K562 treated with DMSO at 1 percent for 12 hours (cell line): ENCODE data around the gene ATG16L1. TPM values are rescaled to one million over a fixed set of nuclear protein-coding genes. Genes with fewer than 3 reads are reported as not detected.

Source experiments
- total RNA-seq: library from RNA; unstranded; fragments of 300-600 nt; gene quantifications from 2 replicates; pipeline ENCODE4 v1.2.3, GENCODE V29; 2022; ENCODE audit not compliant: insufficient read depth

The ATG16L1 gene
- 12.1 and 18.3 TPM in 2 replicates for total RNA-seq

GRCh38 chr2:233251306-233252116, at the start of gene ATG16L1:
TSS of gene ATG16L1 (plus strand) at chr2:233251673. CDS start at chr2:233251828, 155 bp downstream.

DNA sequence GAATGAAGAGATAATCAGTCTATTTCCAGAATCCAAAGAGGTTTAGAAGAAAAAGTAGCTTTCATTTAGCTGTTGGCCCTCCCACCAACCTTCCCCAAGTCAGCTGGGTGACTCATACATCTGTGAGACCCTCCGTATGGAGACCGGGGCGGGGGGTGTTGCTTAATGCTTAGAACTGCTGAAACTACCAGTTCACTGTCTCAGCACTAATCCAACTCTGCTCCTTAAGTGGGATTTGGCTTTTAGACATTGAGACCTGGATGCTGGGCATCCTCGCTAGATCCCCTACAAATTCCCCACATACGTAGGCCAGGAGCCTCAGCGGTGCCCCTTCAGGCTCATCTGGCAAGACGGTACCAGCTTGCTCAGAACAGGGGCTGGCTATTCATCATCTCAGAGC, 56.1 kb downstream of the ATG16L1 start, which contains the start of gene SAG:
Gene SAG (plus strand): TSS at position 252 of the 400 bp plus-strand sequence. CDS start 1,374 bp downstream, outside the sequence.

Other genes with a start within 250 kb of the ATG16L1 start
- not detected in 2 replicates for gene NGEF, start 238.4 kb upstream of the ATG16L1 start, total RNA-seq
- gene NEU2, start 219.0 kb upstream of the ATG16L1 start, total RNA-seq: not detected in 2 replicates
- gene INPP5D, start 191.3 kb upstream of the ATG16L1 start, total RNA-seq: 2.8 and 8.8 TPM in 2 replicates
- not detected in 2 replicates for gene SAG, start 56.1 kb downstream of the ATG16L1 start, total RNA-seq
- 11.8 and 20.0 TPM in 2 replicates for gene DGKD, start 102.8 kb downstream of the ATG16L1 start, total RNA-seq